HG02571 (cell line): ENCODE data around the gene COPB2.
"Not testable (repeated sequence)": the region's sequence is repeated elsewhere in the genome, so short reads cannot be mapped to it uniquely, and the experiment has no call there.

ENCODE experiments used
- ATAC-seq: cut with Tn5 transposase; IDR thresholded peaks from one replicate; pipeline ENCODE4 v1.9.1; 2021; ENCODE audit warnings: mild to moderate bottlenecking, moderate library complexity; ENCODE audit not compliant: unreplicated experiment

The COPB2 gene

GRCh38 chr3:139389552-139390368, at the start of gene COPB2:
COPB2 (minus strand) TSS chr3:139389647; CDS start chr3:139389550, 97 bp downstream.
- peak; percentile 99 for ATAC-seq

GRCh38 chr3:139434764-139435307, 45.4 kb upstream of the COPB2 start:
- no peak for ATAC-seq

GRCh38 chr3:139434228-139434627, 44.8 kb upstream of the COPB2 start:
- no peak for ATAC-seq

GRCh38 chr3:139433089-139433488, 43.6 kb upstream of the COPB2 start:
- no peak for ATAC-seq

GRCh38 chr3:139430493-139430892, 41.0 kb upstream of the COPB2 start:
- ATAC-seq, result no peak

GRCh38 chr3:139427283-139428060, 38.0 kb upstream of the COPB2 start:
- peak; percentile 78 for ATAC-seq

- ATAC-seq, result no peak
Measured at GRCh38 chr3:139425745-139426400, 36.4 kb upstream of the COPB2 start.

- no peak for ATAC-seq
Measured at GRCh38 chr3:139423232-139423631, 33.8 kb upstream of the COPB2 start.

- no peak for ATAC-seq
Measured at GRCh38 chr3:139421460-139421859, 32.0 kb upstream of the COPB2 start.

GRCh38 chr3:139421040-139421439, 31.6 kb upstream of the COPB2 start:
- no peak for ATAC-seq

- ATAC-seq, result no peak
Measured at GRCh38 chr3:139418144-139418543, 28.7 kb upstream of the COPB2 start.

- no peak for ATAC-seq
Measured at GRCh38 chr3:139416275-139416674, 26.8 kb upstream of the COPB2 start.

- ATAC-seq, result no peak
Measured at GRCh38 chr3:139414608-139415224, 25.3 kb upstream of the COPB2 start.

- ATAC-seq, result not testable (repeated sequence)
Measured at GRCh38 chr3:139412891-139413290, 23.4 kb upstream of the COPB2 start.

GRCh38 chr3:139401155-139401554, 11.7 kb upstream of the COPB2 start:
- not testable (repeated sequence) for ATAC-seq

- no peak for ATAC-seq
Measured at GRCh38 chr3:139396707-139397106, 7.3 kb upstream of the COPB2 start.

- no peak for ATAC-seq
Measured at GRCh38 chr3:139394116-139394515, 4.7 kb upstream of the COPB2 start.

- peak; percentile 3 for ATAC-seq
Measured at GRCh38 chr3:139388821-139389551, 461 bp downstream of the COPB2 start.

- no peak for ATAC-seq
Measured at GRCh38 chr3:139388077-139388476, 1.4 kb downstream of the COPB2 start.

GRCh38 chr3:139382291-139382690, 7.2 kb downstream of the COPB2 start:
- ATAC-seq, result not testable (repeated sequence)
